OCI-LY7 (cell line): ENCODE results near the gene TANGO2.

ENCODE experiments used
- CTCF ChIP-seq: fragments of 200-600 bp; sonication (generic); conservative IDR thresholded peaks from 2 replicates; pipeline ENCODE4 v1.5.1; 2014; ENCODE audit warnings: mild to moderate bottlenecking, antibody characterized with exemption, low read length, moderate library complexity, mixed read lengths
- EZH2phosphoT487 ChIP-seq: fragments of 200-600 bp; sonication (generic); IDR thresholded peaks from 2 replicates; pipeline ENCODE4 v1.6.1; 2018; ENCODE audit warnings: low read depth, borderline replicate concordance, mild to moderate bottlenecking, mixed run types, antibody characterized with exemption, low read length, moderate library complexity, mixed read lengths

DNA sequence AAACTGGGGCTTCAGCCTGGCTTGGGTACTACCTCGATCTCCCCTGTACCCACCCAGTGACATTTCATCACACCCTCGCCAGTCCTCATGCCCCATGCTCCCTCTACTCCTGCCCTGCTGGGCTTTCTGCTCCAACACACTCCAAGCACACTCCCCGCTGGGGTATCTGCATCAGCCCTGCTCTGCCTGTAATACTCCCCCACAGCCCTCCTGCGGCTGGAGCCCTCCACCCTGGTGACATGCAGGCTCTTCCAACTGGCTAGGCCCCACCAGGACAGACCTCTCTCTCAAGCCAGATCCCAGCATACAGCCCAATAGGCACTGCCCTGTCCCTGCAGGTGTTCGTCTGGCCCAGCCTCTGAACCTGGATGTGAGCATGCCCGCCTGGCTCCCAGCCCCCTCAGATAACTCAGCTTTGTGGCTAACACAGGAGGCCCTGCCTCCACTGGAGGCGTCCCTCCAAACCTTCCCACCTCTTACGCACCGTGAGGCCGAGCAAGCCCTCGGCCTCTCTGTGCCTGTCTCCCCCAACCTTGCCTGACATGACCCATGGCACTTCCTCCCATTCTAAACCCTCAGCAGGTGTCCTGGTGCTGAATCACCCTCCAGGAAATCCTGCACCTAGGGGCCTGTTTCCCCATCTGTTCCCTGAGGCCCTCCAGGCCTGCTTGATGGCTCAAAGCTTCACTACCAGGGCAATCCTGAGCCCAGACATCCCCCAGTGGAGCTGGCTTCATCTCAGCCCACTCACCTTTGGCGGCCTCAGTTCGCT, 45.8 kb upstream of the TANGO2 start:
- TF ChIP-seq CTCF (no peak), EZH2phosphoT487 (no peak)
